GM13977 (cell line): ENCODE results near the gene TSACC.

Experiments
- DNase-seq: peaks from one replicate; pipeline ENCODE4 v3.0.0; 2012; ENCODE audit warnings: low spot score
- in situ Hi-C: fragments of 300-500 bp; cut with MboI; formaldehyde crosslinking; loops from one replicate; pipeline ENCODE4 v1.12.0; 2022; ENCODE audit warnings: low sequenced_read_pairs, low pct_unique_long_range_greater_than_20kb, mixed read lengths, inconsistent platforms; ENCODE audit not compliant: unreplicated experiment
- TF ChIP-seq, protein P1 (sequence below): IDR thresholded peaks from 2 replicates; pipeline ENCODE4 v1.5.1; 2012; ENCODE audit warnings: mild to moderate bottlenecking, control low read depth; ENCODE audit not compliant: insufficient read depth; ENCODE audit errors: extremely low read depth, missing control alignments

The TSACC gene

DNA sequence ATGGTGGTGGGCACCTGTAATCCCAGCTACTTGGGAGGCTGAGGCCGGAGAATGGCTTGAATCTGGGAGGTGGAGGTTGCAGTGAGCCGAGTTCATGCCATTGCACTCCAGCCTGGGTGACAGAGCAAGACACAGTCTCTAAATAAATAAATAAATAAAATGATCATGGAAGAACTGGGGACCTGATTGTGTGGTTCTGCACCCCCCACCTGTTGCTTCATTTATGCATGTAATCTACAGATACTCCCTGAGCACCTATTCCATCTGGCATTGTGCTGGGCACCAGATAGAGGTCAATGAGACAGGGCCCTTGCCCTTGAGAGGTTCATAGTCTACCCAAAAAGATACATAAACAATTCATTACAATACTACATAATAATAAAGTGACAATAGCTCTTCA is 19.7 kb downstream of the TSACC start:
- in situ Hi-C loops: no loop called here
- TF ChIP-seq, protein P1, sequence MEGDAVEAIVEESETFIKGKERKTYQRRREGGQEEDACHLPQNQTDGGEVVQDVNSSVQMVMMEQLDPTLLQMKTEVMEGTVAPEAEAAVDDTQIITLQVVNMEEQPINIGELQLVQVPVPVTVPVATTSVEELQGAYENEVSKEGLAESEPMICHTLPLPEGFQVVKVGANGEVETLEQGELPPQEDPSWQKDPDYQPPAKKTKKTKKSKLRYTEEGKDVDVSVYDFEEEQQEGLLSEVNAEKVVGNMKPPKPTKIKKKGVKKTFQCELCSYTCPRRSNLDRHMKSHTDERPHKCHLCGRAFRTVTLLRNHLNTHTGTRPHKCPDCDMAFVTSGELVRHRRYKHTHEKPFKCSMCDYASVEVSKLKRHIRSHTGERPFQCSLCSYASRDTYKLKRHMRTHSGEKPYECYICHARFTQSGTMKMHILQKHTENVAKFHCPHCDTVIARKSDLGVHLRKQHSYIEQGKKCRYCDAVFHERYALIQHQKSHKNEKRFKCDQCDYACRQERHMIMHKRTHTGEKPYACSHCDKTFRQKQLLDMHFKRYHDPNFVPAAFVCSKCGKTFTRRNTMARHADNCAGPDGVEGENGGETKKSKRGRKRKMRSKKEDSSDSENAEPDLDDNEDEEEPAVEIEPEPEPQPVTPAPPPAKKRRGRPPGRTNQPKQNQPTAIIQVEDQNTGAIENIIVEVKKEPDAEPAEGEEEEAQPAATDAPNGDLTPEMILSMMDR: no peak
- DNase-seq: no peak

DNA sequence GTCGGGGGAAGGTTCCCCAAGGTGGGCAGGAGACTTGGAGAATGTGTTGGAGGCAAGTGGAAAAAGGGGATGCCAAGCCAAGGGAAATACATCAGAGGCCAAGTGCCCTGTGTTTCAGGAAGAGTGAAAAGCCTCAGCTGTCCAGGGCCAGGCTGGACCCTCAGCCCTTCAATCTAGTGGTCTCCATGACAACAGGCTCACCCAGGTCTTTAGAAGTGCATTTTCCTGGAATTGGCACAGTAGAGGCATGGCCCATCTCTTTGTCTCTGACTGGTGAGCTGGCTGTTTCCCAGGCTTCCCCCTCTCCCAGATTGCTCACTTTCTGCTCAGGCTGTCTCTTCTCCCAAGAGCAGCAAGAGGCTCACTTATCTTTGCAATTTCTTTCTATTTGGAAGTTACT is 20.3 kb downstream of the TSACC start:
- no peak for DNase-seq
- TF ChIP-seq, protein P1: no peak
- in situ Hi-C loops: no loop called here

- no peak for DNase-seq
- in situ Hi-C loops: no loop called here
These were observed 20.9 kb downstream of the TSACC start for GRCh38 chr1:156359249-156359648.

GRCh38 chr1:156359973-156360372 is 21.6 kb downstream of the TSACC start:
- DNase-seq: no peak
- TF ChIP-seq, protein P1: no peak
- in situ Hi-C loops: no loop called here

More at GRCh38 chr1:156359249-156359648, 20.9 kb downstream of the TSACC start:
- TF ChIP-seq, protein P1: no peak

DNA sequence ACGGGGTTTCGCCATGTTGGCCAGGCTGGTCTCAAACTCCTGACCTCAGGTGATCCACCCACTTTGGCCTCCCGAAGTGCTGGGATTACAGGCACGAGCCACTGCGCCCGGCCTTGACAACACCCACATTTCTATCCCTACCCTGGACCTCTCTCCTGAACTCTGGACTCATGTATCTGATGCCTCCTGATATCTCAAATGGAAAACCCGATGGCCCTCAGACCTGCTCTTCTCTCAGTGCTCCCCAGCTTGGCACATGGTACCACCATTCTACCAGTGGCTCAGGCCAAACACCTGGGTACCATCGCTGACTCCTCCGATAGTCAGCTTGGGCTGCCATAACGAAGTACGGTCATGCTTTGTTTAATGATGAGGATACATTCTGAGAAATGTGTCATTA is 22.2 kb downstream of the TSACC start:
- DNase-seq: no peak
- in situ Hi-C loops: no loop called here
- TF ChIP-seq, protein P1: no peak

DNA sequence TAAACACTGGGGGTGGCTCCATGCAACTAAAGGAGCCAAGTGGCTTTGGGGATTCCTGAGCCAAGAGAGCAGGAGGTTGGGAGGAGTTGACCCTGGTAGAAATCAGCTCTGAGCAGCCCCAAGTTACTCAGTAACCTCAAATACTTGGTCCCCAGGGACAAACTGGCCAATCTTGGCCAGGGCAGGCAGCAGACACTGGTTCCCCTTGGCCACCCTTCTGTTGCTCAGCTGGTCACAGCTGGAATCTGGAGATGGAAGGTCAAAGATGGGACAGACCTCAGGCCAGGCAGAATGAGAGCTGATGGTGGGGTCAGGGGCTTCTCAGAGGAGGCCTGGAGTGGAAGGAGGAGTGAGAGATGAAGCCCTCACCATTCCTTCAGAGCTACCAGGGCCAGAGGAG is 27.4 kb downstream of the TSACC start:
- DNase-seq: no peak
- in situ Hi-C loops: no loop called here
- TF ChIP-seq, protein P1: no peak
